Measurements from ENCODE around the gene COLGALT1.
"Not testable (repeated sequence)": the region's sequence is repeated elsewhere in the genome, so short reads cannot be mapped to it uniquely, and the experiment has no call there.

COLGALT1 gene

DNA sequence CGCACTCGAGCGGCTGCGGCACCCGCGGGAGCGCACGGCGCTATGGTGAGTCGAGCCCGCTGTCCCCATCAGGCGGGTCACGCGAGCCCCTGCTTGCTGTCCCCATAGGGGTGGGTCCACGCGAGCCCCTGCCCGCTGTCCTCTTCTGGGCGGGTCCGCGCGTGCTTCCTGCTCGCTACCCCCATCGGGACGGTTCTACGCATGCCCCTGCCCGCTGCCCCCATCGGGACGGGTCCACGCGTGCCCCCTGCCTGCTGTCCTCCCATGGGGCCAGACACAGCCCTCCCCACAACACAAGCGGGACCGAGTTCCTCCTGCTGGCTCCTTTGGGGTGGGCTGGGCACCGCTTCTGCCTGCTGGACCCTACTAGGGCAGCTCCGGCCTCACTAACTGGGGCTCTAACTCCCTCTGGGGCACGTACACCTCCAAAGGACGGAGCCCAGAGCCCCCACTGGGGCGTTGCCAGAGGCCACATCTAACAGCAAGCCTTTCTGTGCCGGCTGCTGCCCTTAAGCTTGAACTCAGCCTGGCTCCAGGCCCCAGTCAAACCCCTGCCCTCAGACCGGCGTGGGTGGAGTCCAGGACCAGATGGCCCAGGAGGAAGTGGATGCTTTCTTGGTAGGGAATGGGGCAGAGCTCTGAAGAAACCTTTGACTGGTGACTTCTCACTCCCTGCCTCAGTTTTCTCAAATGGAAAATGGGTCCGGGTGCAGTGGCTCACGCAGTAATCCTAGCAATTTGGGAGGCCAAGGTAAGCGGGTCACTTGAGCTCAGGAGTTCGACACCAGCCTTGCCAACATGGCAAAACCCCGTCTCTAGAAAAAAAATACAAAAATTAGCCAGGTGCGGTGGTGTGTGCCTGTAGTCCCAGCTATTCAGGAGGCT lies 722 bp downstream of the COLGALT1 start:
- peaks cover 9 to 10% of the 10 kb centered on the region in 2 donors for H3K4me1 ChIP-seq (ENCODE audit: control insufficient read depth in 1 of 2, insufficient read depth in 2 of 2, low read length in 2 of 2)
- H3K27ac ChIP-seq (ENCODE audit: low read depth, low read length) = peak overlapping the region; percentile 69
- H3K9me3 ChIP-seq (ENCODE audit: control insufficient read depth in 1 of 2, low read length in 2 of 2) = no peaks in the 10 kb centered on the region
- H3K36me3 ChIP-seq (ENCODE audit: control insufficient read depth in 1 of 2, insufficient read depth in 2 of 2, low read length in 2 of 2) = peaks cover 10 to 18% of the 10 kb centered on the region in 2 donors
- peak overlapping the region; percentile 63 to 93 for H3K9ac ChIP-seq (ENCODE audit: low read depth in 1 of 2, low read length in 2 of 2)
- peak overlapping the region; percentile 95 for H3K4me3 ChIP-seq (ENCODE audit: low read depth in 1 of 2, low read length in 2 of 2)
- H3K27me3 ChIP-seq (ENCODE audit: control insufficient read depth in 1 of 2, insufficient read depth in 2 of 2, low read length in 2 of 2) = no peaks in the 10 kb centered on the region

GRCh38 chr19:17556995-17557394 lies 1.5 kb downstream of the COLGALT1 start:
- H3K9me3 ChIP-seq (ENCODE audit: control insufficient read depth in 1 of 2, low read length in 2 of 2) = no peaks in the 10 kb centered on the region
- H3K36me3 ChIP-seq (ENCODE audit: control insufficient read depth in 1 of 2, insufficient read depth in 2 of 2, low read length in 2 of 2) = peaks cover 10 to 19% of the 10 kb centered on the region in 2 donors
- no peaks in the 10 kb centered on the region for H3K27me3 ChIP-seq (ENCODE audit: control insufficient read depth in 1 of 2, insufficient read depth in 2 of 2, low read length in 2 of 2)
- no peak overlapping the region for H3K27ac ChIP-seq (ENCODE audit: low read depth, low read length)
- H3K4me3 ChIP-seq (ENCODE audit: low read depth in 1 of 2, low read length in 2 of 2) = peak overlapping the region; percentile 95
- H3K9ac ChIP-seq (ENCODE audit: low read depth in 1 of 2, low read length in 2 of 2) = no peak overlapping the region
- H3K4me1 ChIP-seq (ENCODE audit: control insufficient read depth in 1 of 2, insufficient read depth in 2 of 2, low read length in 2 of 2) = peaks cover 9 to 10% of the 10 kb centered on the region in 2 donors

GRCh38 chr19:17557466-17557865 lies 2.0 kb downstream of the COLGALT1 start:
- Histone ChIP-seq H3K27me3 (ENCODE audit: control insufficient read depth in 1 of 2, insufficient read depth in 2 of 2, low read length in 2 of 2) (no peaks in the 10 kb centered on the region), H3K4me3 (ENCODE audit: low read depth in 1 of 2, low read length in 2 of 2) (no peak overlapping the region), H3K36me3 (ENCODE audit: control insufficient read depth in 1 of 2, insufficient read depth in 2 of 2, low read length in 2 of 2) (peaks cover 10 to 23% of the 10 kb centered on the region in 2 donors), H3K9me3 (ENCODE audit: control insufficient read depth in 1 of 2, low read length in 2 of 2) (no peaks in the 10 kb centered on the region), H3K9ac (ENCODE audit: low read depth in 1 of 2, low read length in 2 of 2) (no peak overlapping the region), H3K27ac (ENCODE audit: low read depth, low read length) (no peak overlapping the region), H3K4me1 (ENCODE audit: control insufficient read depth in 1 of 2, insufficient read depth in 2 of 2, low read length in 2 of 2) (peaks cover 9 to 10% of the 10 kb centered on the region in 2 donors)

DNA sequence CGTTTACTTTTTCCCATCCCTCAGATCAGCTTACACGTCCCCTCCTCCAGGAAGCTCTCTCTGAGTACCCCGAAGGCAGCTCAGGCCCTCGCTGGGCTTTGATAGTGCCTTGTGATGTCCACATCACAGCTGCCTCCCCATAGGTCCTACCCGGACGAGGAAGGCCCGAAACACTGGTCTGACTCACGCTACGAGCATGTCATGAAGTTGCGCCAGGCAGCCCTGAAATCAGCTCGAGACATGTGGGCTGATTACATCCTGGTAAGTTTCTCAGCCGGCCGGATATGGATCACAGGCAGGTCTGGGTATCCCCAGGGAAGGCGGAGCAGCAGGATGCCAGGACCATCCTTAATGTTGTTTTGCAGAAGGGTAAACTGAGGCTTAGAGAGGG lies 4.8 kb downstream of the COLGALT1 start:
- Histone ChIP-seq H3K4me1 (ENCODE audit: control insufficient read depth in 1 of 2, insufficient read depth in 2 of 2, low read length in 2 of 2) (peaks cover 5 to 6% of the 10 kb centered on the region in 2 donors), H3K36me3 (ENCODE audit: control insufficient read depth in 1 of 2, insufficient read depth in 2 of 2, low read length in 2 of 2) (peaks cover 10 to 35% of the 10 kb centered on the region in 2 donors), H3K9me3 (ENCODE audit: control insufficient read depth in 1 of 2, low read length in 2 of 2) (no peaks in the 10 kb centered on the region), H3K4me3 (ENCODE audit: low read depth in 1 of 2, low read length in 2 of 2) (no peak overlapping the region), H3K27ac (ENCODE audit: low read depth, low read length) (no peak overlapping the region), H3K27me3 (ENCODE audit: control insufficient read depth in 1 of 2, insufficient read depth in 2 of 2, low read length in 2 of 2) (no peaks in the 10 kb centered on the region), H3K9ac (ENCODE audit: low read depth in 1 of 2, low read length in 2 of 2) (no peak overlapping the region)

- no peak overlapping the region for H3K27ac ChIP-seq (ENCODE audit: low read depth, low read length)
- H3K9ac ChIP-seq (ENCODE audit: low read depth in 1 of 2, low read length in 2 of 2) = no peak overlapping the region
- H3K36me3 ChIP-seq (ENCODE audit: control insufficient read depth in 1 of 2, insufficient read depth in 2 of 2, low read length in 2 of 2) = peaks cover 17 to 48% of the 10 kb centered on the region in 2 donors
- no peak overlapping the region for H3K4me3 ChIP-seq (ENCODE audit: low read depth in 1 of 2, low read length in 2 of 2)
- H3K9me3 ChIP-seq (ENCODE audit: control insufficient read depth in 1 of 2, low read length in 2 of 2) = no peaks in the 10 kb centered on the region
- peaks cover 0 to 5% of the 10 kb centered on the region in 2 donors for H3K4me1 ChIP-seq (ENCODE audit: control insufficient read depth in 1 of 2, insufficient read depth in 2 of 2, low read length in 2 of 2)
- H3K27me3 ChIP-seq (ENCODE audit: control insufficient read depth in 1 of 2, insufficient read depth in 2 of 2, low read length in 2 of 2) = no peaks in the 10 kb centered on the region
Observed at GRCh38 chr19:17562097-17562496, 6.6 kb downstream of the COLGALT1 start.

DNA sequence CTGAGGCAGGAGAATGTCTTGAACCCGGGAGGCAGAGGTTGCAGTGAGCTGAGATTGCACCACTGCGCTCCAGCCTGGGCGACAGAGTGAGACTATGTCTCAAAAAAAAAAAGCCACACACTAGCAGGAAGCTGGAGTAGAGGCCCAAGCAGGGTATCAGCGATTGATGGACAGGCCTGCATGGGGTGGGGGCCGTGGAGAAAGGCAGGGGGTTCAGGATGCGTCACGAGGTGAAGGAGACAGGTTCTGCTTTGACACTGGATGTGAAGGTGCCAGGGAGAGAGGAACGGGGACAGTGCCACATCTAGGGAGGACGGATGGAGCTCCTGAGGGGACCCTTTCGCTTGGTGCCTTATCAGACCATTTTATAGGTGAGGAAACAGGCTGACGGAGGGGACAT lies 7.1 kb downstream of the COLGALT1 start:
- Histone ChIP-seq H3K4me3 (ENCODE audit: low read depth in 1 of 2, low read length in 2 of 2) (no peak overlapping the region), H3K4me1 (ENCODE audit: control insufficient read depth in 1 of 2, insufficient read depth in 2 of 2, low read length in 2 of 2) (peaks cover 0 to 5% of the 10 kb centered on the region in 2 donors), H3K27me3 (ENCODE audit: control insufficient read depth in 1 of 2, insufficient read depth in 2 of 2, low read length in 2 of 2) (no peaks in the 10 kb centered on the region), H3K9me3 (ENCODE audit: control insufficient read depth in 1 of 2, low read length in 2 of 2) (no peaks in the 10 kb centered on the region), H3K9ac (ENCODE audit: low read depth in 1 of 2, low read length in 2 of 2) (no peak overlapping the region), H3K36me3 (ENCODE audit: control insufficient read depth in 1 of 2, insufficient read depth in 2 of 2, low read length in 2 of 2) (peaks cover 20 to 52% of the 10 kb centered on the region in 2 donors), H3K27ac (ENCODE audit: low read depth, low read length) (no peak overlapping the region)

DNA sequence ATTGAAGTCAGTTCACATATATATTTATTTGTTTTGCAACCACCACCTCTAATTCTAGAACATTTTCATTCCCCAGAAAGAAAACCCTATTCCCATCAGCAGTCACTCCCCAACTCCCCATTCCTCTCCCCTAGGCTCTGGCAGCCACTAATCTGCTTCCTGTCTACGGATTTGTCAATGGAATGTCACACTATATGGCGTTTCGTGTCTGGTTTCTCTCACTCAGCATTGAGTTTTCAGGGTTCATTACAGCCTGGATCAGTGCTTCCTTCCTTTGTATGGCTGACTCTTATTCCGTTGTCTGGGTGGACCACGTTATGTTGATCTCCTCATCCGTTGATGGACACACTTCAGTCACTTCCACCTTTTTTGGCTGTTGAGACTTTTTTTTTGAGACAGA lies 9.3 kb downstream of the COLGALT1 start:
- Histone ChIP-seq H3K36me3 (ENCODE audit: control insufficient read depth in 1 of 2, insufficient read depth in 2 of 2, low read length in 2 of 2) (peaks cover 27 to 58% of the 10 kb centered on the region in 2 donors), H3K4me1 (ENCODE audit: control insufficient read depth in 1 of 2, insufficient read depth in 2 of 2, low read length in 2 of 2) (no peaks in the 10 kb centered on the region), H3K9me3 (ENCODE audit: control insufficient read depth in 1 of 2, low read length in 2 of 2) (no peaks in the 10 kb centered on the region), H3K4me3 (ENCODE audit: low read depth in 1 of 2, low read length in 2 of 2) (no peak overlapping the region), H3K27me3 (ENCODE audit: control insufficient read depth in 1 of 2, insufficient read depth in 2 of 2, low read length in 2 of 2) (no peaks in the 10 kb centered on the region), H3K27ac (ENCODE audit: low read depth, low read length) (no peak overlapping the region), H3K9ac (ENCODE audit: low read depth in 1 of 2, low read length in 2 of 2) (no peak overlapping the region)

GRCh38 chr19:17565611-17566010 lies 10.2 kb downstream of the COLGALT1 start:
- Histone ChIP-seq H3K9me3 (ENCODE audit: control insufficient read depth in 1 of 2, low read length in 2 of 2) (no peaks in the 10 kb centered on the region), H3K4me1 (ENCODE audit: control insufficient read depth in 1 of 2, insufficient read depth in 2 of 2, low read length in 2 of 2) (no peaks in the 10 kb centered on the region), H3K9ac (ENCODE audit: low read depth in 1 of 2, low read length in 2 of 2) (no peak overlapping the region), H3K36me3 (ENCODE audit: control insufficient read depth in 1 of 2, insufficient read depth in 2 of 2, low read length in 2 of 2) (peaks cover 21 to 50% of the 10 kb centered on the region in 2 donors), H3K27ac (ENCODE audit: low read depth, low read length) (no peak overlapping the region), H3K4me3 (ENCODE audit: low read depth in 1 of 2, low read length in 2 of 2) (no peak overlapping the region), H3K27me3 (ENCODE audit: control insufficient read depth in 1 of 2, insufficient read depth in 2 of 2, low read length in 2 of 2) (no peaks in the 10 kb centered on the region)

GRCh38 chr19:17567940-17568339 lies 12.5 kb downstream of the COLGALT1 start:
- Histone ChIP-seq H3K9me3 (ENCODE audit: control insufficient read depth in 1 of 2, low read length in 2 of 2) (no peaks in the 10 kb centered on the region), H3K36me3 (ENCODE audit: control insufficient read depth in 1 of 2, insufficient read depth in 2 of 2, low read length in 2 of 2) (peaks cover 23 to 57% of the 10 kb centered on the region in 2 donors)

GRCh38 chr19:17570291-17570690 lies 14.8 kb downstream of the COLGALT1 start:
- peaks cover 23 to 54% of the 10 kb centered on the region in 2 donors for H3K36me3 ChIP-seq (ENCODE audit: control insufficient read depth in 1 of 2, insufficient read depth in 2 of 2, low read length in 2 of 2)
- not testable (repeated sequence) for H3K9me3 ChIP-seq (ENCODE audit: control insufficient read depth in 1 of 2, low read length in 2 of 2); H3K27me3 ChIP-seq (ENCODE audit: control insufficient read depth in 1 of 2, insufficient read depth in 2 of 2, low read length in 2 of 2); H3K4me1 ChIP-seq (ENCODE audit: control insufficient read depth in 1 of 2, insufficient read depth in 2 of 2, low read length in 2 of 2); H3K27ac ChIP-seq (ENCODE audit: low read depth, low read length); H3K9ac ChIP-seq (ENCODE audit: low read depth in 1 of 2, low read length in 2 of 2); H3K4me3 ChIP-seq (ENCODE audit: low read depth in 1 of 2, low read length in 2 of 2)

More at GRCh38 chr19:17567940-17568339, 12.5 kb downstream of the COLGALT1 start:
- Histone ChIP-seq H3K4me1 (ENCODE audit: control insufficient read depth in 1 of 2, insufficient read depth in 2 of 2, low read length in 2 of 2) (no peaks in the 10 kb centered on the region), H3K9ac (ENCODE audit: low read depth in 1 of 2, low read length in 2 of 2) (no peak overlapping the region), H3K27ac (ENCODE audit: low read depth, low read length) (no peak overlapping the region), H3K4me3 (ENCODE audit: low read depth in 1 of 2, low read length in 2 of 2) (no peak overlapping the region), H3K27me3 (ENCODE audit: control insufficient read depth in 1 of 2, insufficient read depth in 2 of 2, low read length in 2 of 2) (no peaks in the 10 kb centered on the region)
